CD4-positive, alpha-beta T cell treated with Interleukin-15 for 4 hours (primary cell): ENCODE results near the gene LCN10.

Experiments
- DNase-seq: peaks from one replicate; pipeline ENCODE4 v3.0.0-alpha.2; 2020; ENCODE audit warnings: low spot score

LCN10 gene

GRCh38 chr9:136700959-136701667, 41.6 kb downstream of the LCN10 start:
- peak; percentile 37 for DNase-seq

GRCh38 chr9:136700304-136700703, 42.4 kb downstream of the LCN10 start:
- DNase-seq = no peak

GRCh38 chr9:136698635-136699246, 44.0 kb downstream of the LCN10 start:
- DNase-seq = no peak

- DNase-seq = no peak
These were observed 44.8 kb downstream of the LCN10 start for GRCh38 chr9:136697821-136698526.

- no peak for DNase-seq
These were observed 45.5 kb downstream of the LCN10 start for GRCh38 chr9:136697146-136697820.

GRCh38 chr9:136696502-136696901, 46.2 kb downstream of the LCN10 start:
- no peak for DNase-seq

- no peak for DNase-seq
These were observed 46.8 kb downstream of the LCN10 start for GRCh38 chr9:136695955-136696354.

- no peak for DNase-seq
These were observed 47.3 kb downstream of the LCN10 start for GRCh38 chr9:136695435-136695895.

- no peak for DNase-seq
These were observed 47.9 kb downstream of the LCN10 start for GRCh38 chr9:136694872-136695247.

- no peak for DNase-seq
These were observed 48.4 kb downstream of the LCN10 start for GRCh38 chr9:136694163-136694871.

GRCh38 chr9:136693490-136694162, 49.1 kb downstream of the LCN10 start:
- DNase-seq = peak; percentile 27

- no peak for DNase-seq
These were observed 49.6 kb downstream of the LCN10 start for GRCh38 chr9:136693135-136693489.

- no peak for DNase-seq
These were observed 50.3 kb downstream of the LCN10 start for GRCh38 chr9:136692185-136693134.

GRCh38 chr9:136691316-136692184, 51.2 kb downstream of the LCN10 start:
- DNase-seq = no peak

GRCh38 chr9:136690806-136691261, 51.9 kb downstream of the LCN10 start:
- no peak for DNase-seq

- DNase-seq = no peak
These were observed 52.5 kb downstream of the LCN10 start for GRCh38 chr9:136690104-136690805.

GRCh38 chr9:136689108-136689460, 53.7 kb downstream of the LCN10 start:
- no peak for DNase-seq

GRCh38 chr9:136688274-136689107, 54.2 kb downstream of the LCN10 start:
- no peak for DNase-seq
